A172 (cell line): ENCODE data around the gene PTGES. TPM values are rescaled to one million over a fixed set of nuclear protein-coding genes. Genes with fewer than 3 reads are reported as not detected.
A peak's percentile ranks its signal among the peaks of the same experiment; 100 is the strongest.

Experiments
- DNase-seq: peaks from one replicate; pipeline ENCODE4 v3.0.0-alpha.2; 2015; ENCODE audit warnings: low spot score
- total RNA-seq: library from RNA; depleted of rRNA; stranded (reverse); fragments of >200 nt; shearing (Covaris generic); gene quantifications from 2 replicates; pipeline ENCODE4 v1.2.3, GENCODE V29; 2014

PTGES gene
- total RNA-seq, 1 experiment from 2014 or later, result 4.3 TPM

GRCh38 chr9:129745200-129745599 lies 7.6 kb downstream of the PTGES start:
- DNase-seq, result no peak

- no peak for DNase-seq
Observed at GRCh38 chr9:129740666-129741464, 12.0 kb downstream of the PTGES start.

- no peak for DNase-seq
Observed at GRCh38 chr9:129740174-129740573, 12.7 kb downstream of the PTGES start.

GRCh38 chr9:129739432-129739831 lies 13.4 kb downstream of the PTGES start:
- DNase-seq, result no peak

- DNase-seq, result peak; percentile 58
Observed at GRCh38 chr9:129737479-129738274, 15.2 kb downstream of the PTGES start.

GRCh38 chr9:129736334-129736733 lies 16.5 kb downstream of the PTGES start:
- DNase-seq, result no peak

GRCh38 chr9:129735546-129735945 lies 17.3 kb downstream of the PTGES start:
- DNase-seq, result no peak

- no peak for DNase-seq
Observed at GRCh38 chr9:129733632-129733953, 19.2 kb downstream of the PTGES start.

- DNase-seq, result no peak
Observed at GRCh38 chr9:129732946-129733631, 19.8 kb downstream of the PTGES start.

GRCh38 chr9:129732100-129732499 lies 20.7 kb downstream of the PTGES start:
- DNase-seq, result no peak

- no peak for DNase-seq
Observed at GRCh38 chr9:129731477-129732085, 21.3 kb downstream of the PTGES start.

- no peak for DNase-seq
Observed at GRCh38 chr9:129728744-129729143, 24.1 kb downstream of the PTGES start.

- peak; percentile 69 for DNase-seq
Observed at GRCh38 chr9:129726322-129727160, 26.3 kb downstream of the PTGES start.

- no peak for DNase-seq
Observed at GRCh38 chr9:129725795-129726251, 27.0 kb downstream of the PTGES start.

- DNase-seq, result no peak
Observed at GRCh38 chr9:129724456-129725190, 28.2 kb downstream of the PTGES start.

- no peak for DNase-seq
Observed at GRCh38 chr9:129722913-129723312, 29.9 kb downstream of the PTGES start.

- DNase-seq, result no peak
Observed at GRCh38 chr9:129720865-129721545, 31.8 kb downstream of the PTGES start.

- DNase-seq, result no peak
Observed at GRCh38 chr9:129720181-129720864, 32.5 kb downstream of the PTGES start.

- DNase-seq, result no peak
Observed at GRCh38 chr9:129719135-129719534, 33.7 kb downstream of the PTGES start.
